Measurements from ENCODE around the gene AGA. TPM values are rescaled to one million over a fixed set of nuclear protein-coding genes. Genes with fewer than 3 reads are reported as not detected.

The AGA gene
- polyA plus RNA-seq, 6 donors from 2014 or later = 23.7 to 37.6 (median 25.7) TPM

- H3K4me3 Mint-ChIP-seq = no peak overlapping the region
- no peaks in the 10 kb centered on the region for H3K27me3 Mint-ChIP-seq
- no peaks in the 10 kb centered on the region for H3K4me1 Mint-ChIP-seq
- H3K36me3 Mint-ChIP-seq = no peaks in the 10 kb centered on the region
- DNase-seq (no peak), ATAC-seq (ENCODE audit: low read depth in 2 of 2) (no peak)
- H3K9me3 Mint-ChIP-seq = peaks cover 0 to 1% (median 0%) of the 10 kb centered on the region in 7 donors
- H3K27ac Mint-ChIP-seq = no peak overlapping the region
Observed at GRCh38 chr4:177464026-177464425, 21.8 kb upstream of the AGA start.

- Mint-ChIP-seq H3K27ac (no peak overlapping the region), H3K4me1 (no peaks in the 10 kb centered on the region)
Observed at GRCh38 chr4:177461606-177462005, 19.4 kb upstream of the AGA start.

GRCh38 chr4:177460460-177460859 is 18.2 kb upstream of the AGA start:
- H3K9me3 Mint-ChIP-seq = no peaks in the 10 kb centered on the region
- H3K4me3 Mint-ChIP-seq = no peak overlapping the region
- H3K4me1 Mint-ChIP-seq = no peaks in the 10 kb centered on the region
- H3K36me3 Mint-ChIP-seq = no peaks in the 10 kb centered on the region
- H3K27ac Mint-ChIP-seq = no peak overlapping the region
- H3K27me3 Mint-ChIP-seq = no peaks in the 10 kb centered on the region
- DNase-seq (no peak), ATAC-seq (ENCODE audit: low read depth in 2 of 2) (no peak)

More at GRCh38 chr4:177461606-177462005, 19.4 kb upstream of the AGA start:
- H3K9me3 Mint-ChIP-seq = peaks cover 0 to 1% (median 0%) of the 10 kb centered on the region in 7 donors
- DNase-seq (no peak), ATAC-seq (ENCODE audit: low read depth in 2 of 2) (no peak)
- H3K4me3 Mint-ChIP-seq = no peak overlapping the region
- H3K27me3 Mint-ChIP-seq = no peaks in the 10 kb centered on the region
- no peaks in the 10 kb centered on the region for H3K36me3 Mint-ChIP-seq

- no peak for ATAC-seq (ENCODE audit: low read depth in 2 of 2)
- H3K36me3 Mint-ChIP-seq = no peaks in the 10 kb centered on the region
- DNase-seq = no peak
- H3K4me3 Mint-ChIP-seq = no peak overlapping the region
- H3K27me3 Mint-ChIP-seq = no peaks in the 10 kb centered on the region
- H3K9me3 Mint-ChIP-seq = no peaks in the 10 kb centered on the region
- peaks cover 0 to 3% (median 1%) of the 10 kb centered on the region in 3 donors for H3K4me1 Mint-ChIP-seq
- H3K27ac Mint-ChIP-seq = no peak overlapping the region
Observed at GRCh38 chr4:177455561-177455970, 13.3 kb upstream of the AGA start.

GRCh38 chr4:177453116-177453515 is 10.9 kb upstream of the AGA start:
- peaks cover 0 to 3% (median 1%) of the 10 kb centered on the region in 3 donors for H3K4me1 Mint-ChIP-seq
- H3K9me3 Mint-ChIP-seq = no peaks in the 10 kb centered on the region
- no peak overlapping the region for H3K27ac Mint-ChIP-seq
- ATAC-seq (ENCODE audit: low read depth in 2 of 2) (no peak), DNase-seq (no peak)
- no peaks in the 10 kb centered on the region for H3K36me3 Mint-ChIP-seq
- H3K27me3 Mint-ChIP-seq = no peaks in the 10 kb centered on the region
- no peak overlapping the region for H3K4me3 Mint-ChIP-seq

GRCh38 chr4:177451108-177451500 is 8.9 kb upstream of the AGA start:
- H3K27ac Mint-ChIP-seq = no peak overlapping the region
- no peaks in the 10 kb centered on the region for H3K36me3 Mint-ChIP-seq
- H3K4me3 Mint-ChIP-seq = no peak overlapping the region
- ATAC-seq (ENCODE audit: low read depth in 2 of 2) (no peak), DNase-seq (no peak)
- no peaks in the 10 kb centered on the region for H3K27me3 Mint-ChIP-seq
- H3K9me3 Mint-ChIP-seq = no peaks in the 10 kb centered on the region
- peaks cover 0 to 3% (median 1%) of the 10 kb centered on the region in 3 donors for H3K4me1 Mint-ChIP-seq

- Mint-ChIP-seq H3K4me1 (peaks cover 0 to 3% (median 1%) of the 10 kb centered on the region in 3 donors), H3K27me3 (no peaks in the 10 kb centered on the region), H3K36me3 (no peaks in the 10 kb centered on the region), H3K4me3 (no peak overlapping the region), H3K27ac (no peak overlapping the region), H3K9me3 (no peaks in the 10 kb centered on the region)
- no peak for ATAC-seq (ENCODE audit: low read depth in 2 of 2)
- DNase-seq = no peak
Observed at GRCh38 chr4:177450426-177451107, 8.3 kb upstream of the AGA start.

- Mint-ChIP-seq H3K9me3 (no peaks in the 10 kb centered on the region), H3K36me3 (no peaks in the 10 kb centered on the region), H3K4me3 (peak overlapping the region in 1 of 8 donors; percentile 3), H3K4me1 (peaks cover 0 to 7% (median 1%) of the 10 kb centered on the region in 3 donors), H3K27ac (no peak overlapping the region), H3K27me3 (no peaks in the 10 kb centered on the region)
- ATAC-seq (ENCODE audit: low read depth in 2 of 2) (no peak), DNase-seq (no peak)
Observed at GRCh38 chr4:177448850-177449249, 6.6 kb upstream of the AGA start.

GRCh38 chr4:177447417-177448004 is 5.3 kb upstream of the AGA start:
- no peaks in the 10 kb centered on the region for H3K27me3 Mint-ChIP-seq
- no peak overlapping the region for H3K27ac Mint-ChIP-seq
- H3K4me3 Mint-ChIP-seq = no peak overlapping the region
- DNase-seq (no peak), ATAC-seq (ENCODE audit: low read depth in 2 of 2) (no peak)
- no peaks in the 10 kb centered on the region for H3K9me3 Mint-ChIP-seq
- H3K4me1 Mint-ChIP-seq = peaks cover 4 to 8% (median 5%) of the 10 kb centered on the region in 3 donors
- H3K36me3 Mint-ChIP-seq = no peaks in the 10 kb centered on the region

GRCh38 chr4:177446586-177446985 is 4.3 kb upstream of the AGA start:
- ATAC-seq (ENCODE audit: low read depth in 2 of 2) = no peak
- DNase-seq = no peak
- Mint-ChIP-seq H3K36me3 (no peaks in the 10 kb centered on the region), H3K9me3 (no peaks in the 10 kb centered on the region), H3K27ac (no peak overlapping the region), H3K4me3 (no peak overlapping the region), H3K27me3 (no peaks in the 10 kb centered on the region), H3K4me1 (peaks cover 6 to 11% (median 9%) of the 10 kb centered on the region in 3 donors)

GRCh38 chr4:177444911-177445736 is 2.9 kb upstream of the AGA start:
- ATAC-seq (ENCODE audit: low read depth in 2 of 2) (no peak), DNase-seq (no peak)
- no peaks in the 10 kb centered on the region for H3K36me3 Mint-ChIP-seq
- no peaks in the 10 kb centered on the region for H3K9me3 Mint-ChIP-seq
- H3K27ac Mint-ChIP-seq = peak overlapping the region in 4 of 6 donors; percentile 17 to 86 (median 64)
- H3K4me3 Mint-ChIP-seq = peak overlapping the region in 5 of 8 donors; percentile 42 to 77 (median 68)
- H3K27me3 Mint-ChIP-seq = no peaks in the 10 kb centered on the region
- H3K4me1 Mint-ChIP-seq = peaks cover 16 to 26% (median 20%) of the 10 kb centered on the region in 3 donors

- Mint-ChIP-seq H3K27me3 (no peaks in the 10 kb centered on the region), H3K4me1 (peaks cover 16 to 28% (median 20%) of the 10 kb centered on the region in 3 donors), H3K27ac (peak overlapping the region; percentile 90 to 99 (median 96)), H3K36me3 (peaks cover 0 to 4% of the 10 kb centered on the region in 2 donors), H3K4me3 (peak overlapping the region; percentile 83 to 98 (median 92)), H3K9me3 (no peaks in the 10 kb centered on the region)
- DNase-seq (peak; percentile 27), ATAC-seq (ENCODE audit: low read depth in 2 of 2) (peak in 1 of 2 donors; percentile 11)
Observed at GRCh38 chr4:177441061-177441802, 1.0 kb downstream of the AGA start.

GRCh38 chr4:177436456-177436855 is 5.8 kb downstream of the AGA start:
- no peaks in the 10 kb centered on the region for H3K27me3 Mint-ChIP-seq
- no peak overlapping the region for H3K4me3 Mint-ChIP-seq
- ATAC-seq (ENCODE audit: low read depth in 2 of 2) = no peak
- H3K36me3 Mint-ChIP-seq = peaks cover 11 to 20% of the 10 kb centered on the region in 2 donors
- no peaks in the 10 kb centered on the region for H3K9me3 Mint-ChIP-seq
- no peak for DNase-seq
- no peak overlapping the region for H3K27ac Mint-ChIP-seq
- peaks cover 12 to 16% (median 16%) of the 10 kb centered on the region in 3 donors for H3K4me1 Mint-ChIP-seq
